ENCODE results near the gene PON2.
A peak's percentile ranks its signal among the peaks of the same experiment; 100 is the strongest.

Gene PON2

DNA sequence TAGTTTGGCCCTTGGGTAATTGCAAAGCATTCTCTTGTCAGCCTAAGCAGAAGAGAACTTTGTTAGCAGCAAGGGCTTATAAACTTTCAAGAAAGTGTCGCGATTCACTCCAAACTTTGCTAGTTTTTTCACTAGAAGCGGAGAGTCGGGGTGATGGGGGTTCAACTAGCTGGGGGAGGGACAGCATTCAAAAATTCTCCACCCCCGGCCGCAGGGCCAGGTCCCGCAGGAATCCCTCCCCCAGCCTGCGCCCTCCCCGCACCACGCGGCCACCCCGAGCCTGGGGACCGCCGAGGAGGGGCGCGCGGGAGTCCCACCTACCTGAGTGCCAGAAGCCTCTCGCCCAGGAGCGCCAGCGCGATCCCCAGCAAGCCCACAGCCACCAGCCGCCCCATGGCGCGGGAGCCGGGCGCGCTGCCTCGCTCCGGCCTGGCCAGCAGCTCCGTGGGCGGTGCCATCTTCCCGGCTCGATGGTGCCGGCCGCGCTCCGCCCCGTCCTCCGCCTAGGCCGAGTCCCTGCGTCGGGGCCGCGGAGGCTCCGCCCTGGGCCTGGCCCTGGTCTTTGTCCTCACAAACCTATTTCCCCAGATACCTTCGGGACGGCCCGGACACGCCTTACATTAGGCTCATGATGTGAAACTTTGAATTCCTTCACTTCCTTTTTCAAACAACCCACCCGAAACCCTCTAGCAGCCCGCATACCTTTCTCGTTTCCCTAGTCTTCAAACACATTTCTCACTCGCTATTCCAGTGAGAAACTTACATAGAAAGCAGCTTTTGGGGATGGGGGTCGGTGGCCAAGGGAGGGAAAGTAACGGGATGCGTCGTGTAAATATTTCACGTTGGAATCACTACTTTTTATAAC is at the start of gene PON2 (continued):
- TF ChIP-seq WT1 (tag by site-specific recombination; IDR thresholded peaks at IDR 0.05) (no peak), YY1 (tag by site-specific recombination; IDR thresholded peaks at IDR 0.05) (peak; percentile 72), ZNF366 (tag by site-specific recombination; conservative IDR thresholded peaks at IDR 0.05) (no peak), ZNF391 (tag by site-specific recombination; IDR thresholded peaks at IDR 0.05; ENCODE audit: borderline replicate concordance, low read depth) (no peak), GFI1B (tag by site-specific recombination; IDR thresholded peaks at IDR 0.05) (no peak), ZNF558 (tag by site-specific recombination; IDR thresholded peaks at IDR 0.05) (no peak), HOXA7 (CRISPR knock-in tag; IDR thresholded peaks at IDR 0.05; ENCODE audit: borderline replicate concordance) (no peak), ZNF350 (tag by site-specific recombination; IDR thresholded peaks at IDR 0.05) (no peak), ZNF133 (tag by site-specific recombination; IDR thresholded peaks at IDR 0.05) (no peak), GLIS1 (tag by site-specific recombination; IDR thresholded peaks at IDR 0.05) (peak; percentile 71), ZNF701 (tag by site-specific recombination; IDR thresholded peaks at IDR 0.05) (no peak), ZNF621 (tag by site-specific recombination; IDR thresholded peaks at IDR 0.05) (no peak), ZNF561 (tag by site-specific recombination; IDR thresholded peaks at IDR 0.05; ENCODE audit: borderline replicate concordance) (peak; percentile 88), ZNF335 (tag by site-specific recombination; conservative IDR thresholded peaks at IDR 0.05) (peak; percentile 92), ZNF23 (tag by site-specific recombination; IDR thresholded peaks at IDR 0.05; ENCODE audit: borderline replicate concordance) (no peak), ZNF510 (tag by site-specific recombination; IDR thresholded peaks at IDR 0.05; ENCODE audit: insufficient replicate concordance) (no peak), ZNF629 (tag by site-specific recombination; IDR thresholded peaks at IDR 0.05) (no peak), ZNF560 (tag by site-specific recombination; IDR thresholded peaks at IDR 0.05; ENCODE audit: borderline replicate concordance) (no peak), YY2 (tag by site-specific recombination; IDR thresholded peaks at IDR 0.05) (peak; percentile 45; the same call in 1 of the 2 replicates), KLF8 (tag by site-specific recombination; IDR thresholded peaks at IDR 0.05) (peak; percentile 80; the same call in 1 of the 2 replicates), ZNF654 (tag by site-specific recombination; IDR thresholded peaks at IDR 0.05; ENCODE audit: low read depth) (no peak), ZNF341 (tag by site-specific recombination; IDR thresholded peaks at IDR 0.05; ENCODE audit: low read depth) (peak; percentile 57), ZNF660 (tag by site-specific recombination; IDR thresholded peaks at IDR 0.05) (peak; percentile 80), GLIS2 (tag by site-specific recombination; IDR thresholded peaks at IDR 0.05) (peak; percentile 92), FEZF1 (tag by site-specific recombination; IDR thresholded peaks at IDR 0.05) (no peak)
- TF ChIP-seq, protein P1, sequence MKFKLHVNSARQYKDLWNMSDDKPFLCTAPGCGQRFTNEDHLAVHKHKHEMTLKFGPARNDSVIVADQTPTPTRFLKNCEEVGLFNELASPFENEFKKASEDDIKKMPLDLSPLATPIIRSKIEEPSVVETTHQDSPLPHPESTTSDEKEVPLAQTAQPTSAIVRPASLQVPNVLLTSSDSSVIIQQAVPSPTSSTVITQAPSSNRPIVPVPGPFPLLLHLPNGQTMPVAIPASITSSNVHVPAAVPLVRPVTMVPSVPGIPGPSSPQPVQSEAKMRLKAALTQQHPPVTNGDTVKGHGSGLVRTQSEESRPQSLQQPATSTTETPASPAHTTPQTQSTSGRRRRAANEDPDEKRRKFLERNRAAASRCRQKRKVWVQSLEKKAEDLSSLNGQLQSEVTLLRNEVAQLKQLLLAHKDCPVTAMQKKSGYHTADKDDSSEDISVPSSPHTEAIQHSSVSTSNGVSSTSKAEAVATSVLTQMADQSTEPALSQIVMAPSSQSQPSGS (tag by site-specific recombination; IDR thresholded peaks at IDR 0.05; ENCODE audit: low read depth), result no peak
- TF ChIP-seq, protein P2, sequence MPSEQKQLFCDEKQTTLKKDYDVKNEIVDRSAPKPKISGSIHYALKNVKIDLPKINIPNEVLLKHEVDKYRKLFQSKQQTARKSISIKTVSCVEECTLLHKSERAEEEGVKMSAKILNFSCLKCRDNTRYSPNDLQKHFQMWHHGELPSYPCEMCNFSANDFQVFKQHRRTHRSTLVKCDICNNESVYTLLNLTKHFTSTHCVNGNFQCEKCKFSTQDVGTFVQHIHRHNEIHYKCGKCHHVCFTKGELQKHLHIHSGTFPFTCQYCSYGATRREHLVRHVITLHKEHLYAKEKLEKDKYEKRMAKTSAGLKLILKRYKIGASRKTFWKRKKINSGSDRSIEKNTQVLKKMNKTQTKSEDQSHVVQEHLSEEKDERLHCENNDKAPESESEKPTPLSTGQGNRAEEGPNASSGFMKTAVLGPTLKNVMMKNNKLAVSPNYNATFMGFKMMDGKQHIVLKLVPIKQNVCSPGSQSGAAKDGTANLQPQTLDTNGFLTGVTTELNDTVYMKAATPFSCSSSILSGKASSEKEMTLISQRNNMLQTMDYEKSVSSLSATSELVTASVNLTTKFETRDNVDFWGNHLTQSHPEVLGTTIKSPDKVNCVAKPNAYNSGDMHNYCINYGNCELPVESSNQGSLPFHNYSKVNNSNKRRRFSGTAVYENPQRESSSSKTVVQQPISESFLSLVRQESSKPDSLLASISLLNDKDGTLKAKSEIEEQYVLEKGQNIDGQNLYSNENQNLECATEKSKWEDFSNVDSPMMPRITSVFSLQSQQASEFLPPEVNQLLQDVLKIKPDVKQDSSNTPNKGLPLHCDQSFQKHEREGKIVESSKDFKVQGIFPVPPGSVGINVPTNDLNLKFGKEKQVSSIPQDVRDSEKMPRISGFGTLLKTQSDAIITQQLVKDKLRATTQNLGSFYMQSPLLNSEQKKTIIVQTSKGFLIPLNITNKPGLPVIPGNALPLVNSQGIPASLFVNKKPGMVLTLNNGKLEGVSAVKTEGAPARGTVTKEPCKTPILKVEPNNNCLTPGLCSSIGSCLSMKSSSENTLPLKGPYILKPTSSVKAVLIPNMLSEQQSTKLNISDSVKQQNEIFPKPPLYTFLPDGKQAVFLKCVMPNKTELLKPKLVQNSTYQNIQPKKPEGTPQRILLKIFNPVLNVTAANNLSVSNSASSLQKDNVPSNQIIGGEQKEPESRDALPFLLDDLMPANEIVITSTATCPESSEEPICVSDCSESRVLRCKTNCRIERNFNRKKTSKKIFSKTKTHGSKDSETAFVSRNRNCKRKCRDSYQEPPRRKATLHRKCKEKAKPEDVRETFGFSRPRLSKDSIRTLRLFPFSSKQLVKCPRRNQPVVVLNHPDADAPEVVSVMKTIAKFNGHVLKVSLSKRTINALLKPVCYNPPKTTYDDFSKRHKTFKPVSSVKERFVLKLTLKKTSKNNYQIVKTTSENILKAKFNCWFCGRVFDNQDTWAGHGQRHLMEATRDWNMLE (tag by site-specific recombination; conservative IDR thresholded peaks at IDR 0.05; ENCODE audit: low read depth), result 0 out of 2 replicates have a peak, but pooled peaks have one; percentile 20
- TF ChIP-seq, protein P3, sequence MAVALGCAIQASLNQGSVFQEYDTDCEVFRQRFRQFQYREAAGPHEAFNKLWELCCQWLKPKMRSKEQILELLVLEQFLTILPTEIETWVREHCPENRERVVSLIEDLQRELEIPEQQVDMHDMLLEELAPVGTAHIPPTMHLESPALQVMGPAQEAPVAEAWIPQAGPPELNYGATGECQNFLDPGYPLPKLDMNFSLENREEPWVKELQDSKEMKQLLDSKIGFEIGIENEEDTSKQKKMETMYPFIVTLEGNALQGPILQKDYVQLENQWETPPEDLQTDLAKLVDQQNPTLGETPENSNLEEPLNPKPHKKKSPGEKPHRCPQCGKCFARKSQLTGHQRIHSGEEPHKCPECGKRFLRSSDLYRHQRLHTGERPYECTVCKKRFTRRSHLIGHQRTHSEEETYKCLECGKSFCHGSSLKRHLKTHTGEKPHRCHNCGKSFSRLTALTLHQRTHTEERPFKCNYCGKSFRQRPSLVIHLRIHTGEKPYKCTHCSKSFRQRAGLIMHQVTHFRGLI (tag by site-specific recombination; IDR thresholded peaks at IDR 0.05), result no peak
- TF ChIP-seq, protein P4, sequence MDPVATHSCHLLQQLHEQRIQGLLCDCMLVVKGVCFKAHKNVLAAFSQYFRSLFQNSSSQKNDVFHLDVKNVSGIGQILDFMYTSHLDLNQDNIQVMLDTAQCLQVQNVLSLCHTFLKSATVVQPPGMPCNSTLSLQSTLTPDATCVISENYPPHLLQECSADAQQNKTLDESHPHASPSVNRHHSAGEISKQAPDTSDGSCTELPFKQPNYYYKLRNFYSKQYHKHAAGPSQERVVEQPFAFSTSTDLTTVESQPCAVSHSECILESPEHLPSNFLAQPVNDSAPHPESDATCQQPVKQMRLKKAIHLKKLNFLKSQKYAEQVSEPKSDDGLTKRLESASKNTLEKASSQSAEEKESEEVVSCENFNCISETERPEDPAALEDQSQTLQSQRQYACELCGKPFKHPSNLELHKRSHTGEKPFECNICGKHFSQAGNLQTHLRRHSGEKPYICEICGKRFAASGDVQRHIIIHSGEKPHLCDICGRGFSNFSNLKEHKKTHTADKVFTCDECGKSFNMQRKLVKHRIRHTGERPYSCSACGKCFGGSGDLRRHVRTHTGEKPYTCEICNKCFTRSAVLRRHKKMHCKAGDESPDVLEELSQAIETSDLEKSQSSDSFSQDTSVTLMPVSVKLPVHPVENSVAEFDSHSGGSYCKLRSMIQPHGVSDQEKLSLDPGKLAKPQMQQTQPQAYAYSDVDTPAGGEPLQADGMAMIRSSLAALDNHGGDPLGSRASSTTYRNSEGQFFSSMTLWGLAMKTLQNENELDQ (tag by site-specific recombination; IDR thresholded peaks at IDR 0.05; ENCODE audit: low read depth), result no peak
